Fibroblast of upper back skin (primary cell): Measurements from ENCODE around the gene SHD.
"Not testable (repeated sequence)": the region's sequence is repeated elsewhere in the genome, so short reads cannot be mapped to it uniquely, and the experiment has no call there.

Source experiments
- DNase-seq: peaks from one replicate; pipeline ENCODE4 v3.0.0-alpha.2; 2013

The SHD gene, protein sequence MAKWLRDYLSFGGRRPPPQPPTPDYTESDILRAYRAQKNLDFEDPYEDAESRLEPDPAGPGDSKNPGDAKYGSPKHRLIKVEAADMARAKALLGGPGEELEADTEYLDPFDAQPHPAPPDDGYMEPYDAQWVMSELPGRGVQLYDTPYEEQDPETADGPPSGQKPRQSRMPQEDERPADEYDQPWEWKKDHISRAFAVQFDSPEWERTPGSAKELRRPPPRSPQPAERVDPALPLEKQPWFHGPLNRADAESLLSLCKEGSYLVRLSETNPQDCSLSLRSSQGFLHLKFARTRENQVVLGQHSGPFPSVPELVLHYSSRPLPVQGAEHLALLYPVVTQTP

DNA sequence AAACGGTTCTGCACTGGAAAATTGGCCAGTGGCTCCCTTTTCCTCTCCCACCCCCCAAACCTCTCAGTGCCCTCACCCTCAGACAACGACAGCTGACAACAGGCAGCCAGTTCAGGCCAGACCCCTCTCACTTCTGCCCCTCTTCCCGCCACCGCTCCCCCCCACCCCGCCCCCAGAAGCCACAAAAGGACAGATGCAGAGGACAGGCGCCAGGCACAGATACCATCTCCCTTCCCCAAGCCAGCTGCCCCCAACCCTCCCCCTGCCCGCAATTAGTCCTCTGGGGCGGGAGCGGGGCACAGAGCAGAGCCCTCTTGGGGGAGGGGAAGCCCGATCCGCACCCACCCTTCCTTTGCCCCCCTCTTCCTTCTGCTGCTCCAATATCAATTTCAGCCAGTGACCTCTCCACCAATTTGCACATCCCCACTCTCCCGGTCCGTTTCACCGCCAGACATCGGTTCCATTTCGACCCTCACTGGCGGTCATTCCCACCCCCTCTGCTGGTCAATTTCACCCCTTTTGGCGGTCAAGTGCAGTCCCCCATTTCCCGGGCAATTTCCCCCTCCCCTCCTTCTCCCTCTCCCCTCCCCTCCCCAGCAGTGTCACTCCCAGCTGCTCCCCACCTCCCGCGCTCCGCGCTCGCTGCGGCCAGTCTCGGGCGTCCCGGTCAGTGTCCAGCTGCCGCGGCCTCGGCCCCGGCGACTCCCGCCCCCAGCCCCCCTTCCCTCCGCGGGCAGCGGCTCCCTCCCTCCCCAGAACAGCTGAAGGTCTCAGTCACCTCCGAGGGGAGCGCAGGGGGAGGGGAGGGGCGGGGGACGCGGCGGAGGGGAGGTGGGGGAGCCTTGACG is at the start of gene SHD:
Gene SHD (plus strand): TSS at position 848 of the 848 bp plus-strand sequence. CDS start 798 bp downstream, outside the sequence.
- DNase-seq, result no peak

DNA sequence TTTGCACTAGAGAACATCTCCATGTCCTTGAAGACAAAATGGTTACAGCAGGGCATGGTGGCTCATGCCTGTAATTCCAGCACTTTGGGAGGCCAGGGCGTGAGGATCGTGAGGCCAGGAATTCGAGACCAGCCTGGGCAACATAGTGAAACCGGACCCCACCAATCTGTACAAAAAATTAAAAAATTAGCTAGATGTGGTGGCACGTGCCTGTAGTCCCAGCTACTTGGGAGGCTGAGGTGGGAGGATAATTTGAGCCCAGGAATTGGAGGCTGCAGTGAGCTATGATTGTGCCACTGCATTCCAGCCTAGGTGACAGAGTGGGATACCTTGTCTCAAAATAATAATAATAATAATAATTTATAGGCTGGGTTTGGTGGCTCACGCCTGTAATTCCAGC is 48.8 kb upstream of the SHD start:
- DNase-seq, result not testable (repeated sequence)

DNA sequence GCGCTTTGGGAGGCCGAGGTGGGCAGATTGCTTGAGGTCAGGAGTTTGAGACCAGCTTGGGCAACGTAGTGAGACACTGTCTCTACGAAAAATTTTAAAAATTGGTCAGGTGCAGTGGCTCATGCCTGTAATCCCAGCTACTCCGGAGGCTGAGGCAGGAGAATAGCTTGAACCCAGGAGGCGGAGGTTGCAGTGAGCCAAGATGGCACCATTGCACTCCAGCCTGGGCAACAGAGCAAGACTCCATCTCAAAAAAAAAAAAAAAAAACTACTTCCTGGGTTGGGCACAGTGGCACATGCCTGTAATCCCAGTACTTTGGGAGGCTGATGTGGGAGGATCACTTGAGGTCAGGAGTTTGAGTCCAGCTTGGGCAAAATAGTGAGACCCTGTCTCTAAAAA is 47.5 kb upstream of the SHD start:
- not testable (repeated sequence) for DNase-seq

DNA sequence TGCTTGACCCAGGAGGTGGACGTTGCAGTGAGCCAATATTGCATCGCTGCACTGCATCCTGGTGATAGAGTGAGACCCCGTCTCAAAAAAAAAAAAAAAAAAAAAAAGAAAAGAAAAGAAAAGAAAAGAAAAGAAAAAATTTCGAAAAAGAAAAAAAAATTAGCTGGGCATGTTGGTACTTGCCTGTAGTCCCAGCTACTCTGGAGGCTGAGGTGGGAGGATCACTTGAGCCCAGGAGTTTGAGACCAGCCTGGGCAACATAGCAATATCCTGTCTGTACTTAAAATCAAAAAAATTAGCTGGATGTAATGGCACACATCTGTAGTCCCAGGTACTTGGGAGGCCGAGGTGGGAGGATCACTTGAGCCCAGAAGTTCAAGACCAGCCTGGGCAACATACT is 46.9 kb upstream of the SHD start:
- not testable (repeated sequence) for DNase-seq

DNA sequence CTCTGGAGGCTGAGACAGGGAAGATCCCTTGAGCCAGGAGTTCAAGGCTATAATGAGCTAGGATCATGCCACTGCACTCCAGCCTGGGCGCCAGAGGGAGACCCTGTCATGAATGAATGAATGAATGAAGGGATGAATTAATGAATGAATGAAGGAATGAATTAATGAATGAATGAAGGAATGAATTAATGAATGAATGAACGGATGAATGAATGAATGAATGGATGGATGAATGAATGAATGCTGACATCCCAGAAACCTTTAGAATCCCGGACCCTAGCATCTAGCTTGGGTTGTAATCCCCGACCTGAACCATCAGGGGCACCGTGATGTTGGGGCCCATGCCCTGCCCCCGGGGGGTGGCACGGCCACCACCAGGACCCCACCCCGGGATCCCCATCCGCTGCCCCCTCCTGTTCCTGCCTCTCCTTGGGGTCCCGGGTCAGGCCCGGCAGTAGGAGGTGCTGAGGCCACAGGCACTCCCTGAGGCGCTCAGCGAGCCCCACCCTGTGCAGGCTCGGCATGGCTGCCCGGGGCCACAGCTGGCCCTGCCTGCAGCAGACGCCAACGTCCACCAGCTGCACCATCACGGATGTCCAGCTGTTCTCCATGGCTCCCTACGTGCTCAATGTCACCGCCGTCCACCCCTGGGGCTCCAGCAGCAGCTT is 46.3 kb upstream of the SHD start:
- DNase-seq, result no peak

DNA sequence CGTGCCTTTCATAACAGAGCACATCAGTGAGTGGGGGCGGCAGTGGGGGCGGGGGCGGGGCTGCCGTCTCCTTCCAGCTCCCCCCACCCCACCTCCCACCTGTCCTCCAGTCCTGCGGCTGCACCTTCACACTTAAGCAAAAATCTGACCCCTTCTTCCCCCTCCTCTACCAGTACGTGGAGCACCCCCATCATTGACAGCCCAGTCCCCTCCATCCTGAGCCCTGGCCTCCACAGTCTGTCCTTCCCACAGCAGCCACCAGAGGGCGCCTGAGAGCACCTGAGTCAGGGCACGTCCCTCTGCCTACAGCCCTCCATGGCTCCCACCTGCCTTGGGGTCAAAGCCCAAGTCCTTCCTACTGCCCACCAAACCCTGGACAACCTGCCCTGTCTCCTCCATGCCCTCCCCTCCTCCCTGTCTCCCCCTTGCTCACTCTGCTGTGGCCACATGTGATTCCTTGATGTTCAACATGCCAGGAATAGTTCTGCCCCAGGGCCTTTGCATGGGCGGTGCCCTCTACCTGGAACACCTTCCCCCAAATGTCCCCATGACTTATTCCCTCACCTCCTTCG is 45.7 kb upstream of the SHD start:
- peak; percentile 16 for DNase-seq

DNA sequence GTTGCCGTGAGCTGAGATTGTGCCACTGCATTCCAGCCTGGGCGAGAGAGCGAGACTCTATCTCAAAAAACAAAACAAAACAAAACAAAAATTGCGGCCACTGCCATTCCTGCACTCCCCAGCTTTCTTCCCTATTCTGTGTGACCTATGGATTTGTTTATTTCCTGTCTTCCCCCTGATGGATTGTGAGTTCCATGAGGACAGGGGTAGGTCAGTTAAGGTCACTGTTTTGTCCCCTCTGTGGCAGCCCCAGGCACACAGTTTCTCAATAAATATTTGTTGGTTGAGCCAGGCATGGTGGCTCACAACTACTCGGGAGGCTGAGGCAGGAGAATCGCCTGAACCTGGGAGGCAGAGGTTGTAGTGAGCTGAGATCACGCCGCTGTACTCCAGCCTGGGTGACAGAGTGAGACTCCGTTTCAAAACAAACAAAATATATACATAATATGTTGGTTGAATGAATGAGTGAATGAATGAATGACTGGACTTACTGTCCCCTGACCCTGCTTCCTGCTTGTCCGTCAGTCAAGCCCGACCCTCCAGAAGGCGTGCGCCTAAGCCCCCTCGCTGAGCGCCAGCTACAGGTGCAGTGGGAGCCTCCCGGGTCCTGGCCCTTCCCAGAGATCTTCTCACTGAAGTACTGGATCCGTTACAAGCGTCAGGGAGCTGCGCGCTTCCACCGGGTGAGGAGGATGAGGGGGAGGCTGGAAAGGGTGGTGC is 44.8 kb upstream of the SHD start:
- no peak for DNase-seq

DNA sequence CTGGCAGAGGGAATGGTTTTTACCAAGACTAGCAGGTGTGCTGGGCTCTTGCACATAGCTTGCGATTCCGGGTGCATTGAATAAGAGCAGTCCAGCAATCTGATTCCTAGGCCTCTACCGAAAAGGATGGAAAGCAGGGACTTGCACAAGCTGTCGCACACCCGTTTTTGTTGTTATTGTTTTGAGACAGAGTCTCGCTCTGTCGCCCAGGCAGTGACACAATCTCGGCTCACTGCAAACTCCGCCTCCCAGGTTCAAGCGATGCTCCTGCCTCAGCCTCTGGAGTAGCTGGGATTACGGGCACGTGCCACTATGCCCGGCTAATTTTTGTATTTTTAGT is 44.2 kb upstream of the SHD start:
- DNase-seq, result no peak

DNA sequence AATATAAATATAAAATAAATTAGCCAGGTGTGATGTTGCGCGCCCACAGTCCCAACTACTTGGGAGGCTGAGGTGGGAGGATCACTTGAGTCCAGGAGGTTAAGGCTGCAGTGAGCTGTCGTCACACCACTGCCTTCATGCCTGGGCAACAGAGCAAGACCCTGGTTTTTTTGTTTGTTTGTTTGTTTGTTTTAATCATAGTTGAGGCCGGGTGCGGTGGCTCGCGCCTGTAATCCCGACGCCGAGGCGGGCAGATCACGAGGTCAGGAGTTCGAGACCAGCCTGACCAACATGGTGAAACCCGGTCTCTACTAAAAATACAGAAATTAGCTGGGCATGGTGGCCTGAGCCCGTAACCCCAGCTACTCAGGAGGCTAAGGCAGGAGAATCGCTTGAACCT is 41.6 kb upstream of the SHD start:
- not testable (repeated sequence) for DNase-seq

DNA sequence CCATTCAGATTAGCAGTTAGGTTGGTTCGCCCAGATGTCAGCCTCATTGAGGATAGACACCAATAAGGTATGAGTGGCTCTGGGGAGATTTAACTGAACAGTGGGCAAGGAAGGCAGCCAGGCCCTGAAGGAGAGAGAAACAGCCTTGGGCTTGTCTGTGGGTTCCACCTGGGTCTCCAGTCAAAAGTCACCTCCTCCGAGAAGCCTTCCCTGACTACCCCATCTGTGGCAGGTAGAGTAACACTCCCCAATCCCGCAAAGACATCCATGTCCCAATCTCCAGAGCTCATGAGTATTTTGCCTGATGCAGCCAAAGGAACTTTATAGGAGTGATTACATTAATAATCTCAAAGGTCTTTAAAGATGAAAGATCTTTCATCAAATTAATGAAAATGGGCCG is 40.2 kb upstream of the SHD start:
- DNase-seq, result no peak

DNA sequence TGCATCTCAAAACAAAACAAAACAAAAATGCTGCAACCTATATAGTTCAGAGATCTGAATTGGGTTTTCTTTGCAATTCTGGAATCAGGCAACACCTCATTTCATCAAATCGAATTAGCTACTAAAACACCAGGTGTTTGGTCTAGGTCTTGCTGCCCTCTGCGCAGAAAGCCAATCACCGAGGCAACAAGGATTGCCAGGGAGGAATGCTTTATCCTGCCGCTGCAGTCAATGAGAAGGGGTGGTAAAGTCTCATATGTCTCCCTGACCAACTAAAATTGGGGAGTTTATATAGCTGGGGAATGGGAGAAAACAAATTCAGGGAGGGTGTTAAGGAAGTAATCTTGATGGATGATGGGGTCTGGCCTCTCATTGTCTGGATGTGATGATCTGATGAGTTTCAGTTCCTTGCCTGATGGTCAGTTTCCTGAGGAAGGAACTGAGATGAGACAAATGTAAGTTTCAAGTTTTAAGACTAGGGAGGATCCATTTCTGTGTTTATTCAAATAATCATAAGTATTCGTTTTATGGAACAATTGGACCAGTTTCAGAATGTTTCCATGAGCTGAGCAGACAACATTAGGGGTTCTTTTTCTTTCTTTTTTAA is 37.1 kb upstream of the SHD start:
- no peak for DNase-seq

DNA sequence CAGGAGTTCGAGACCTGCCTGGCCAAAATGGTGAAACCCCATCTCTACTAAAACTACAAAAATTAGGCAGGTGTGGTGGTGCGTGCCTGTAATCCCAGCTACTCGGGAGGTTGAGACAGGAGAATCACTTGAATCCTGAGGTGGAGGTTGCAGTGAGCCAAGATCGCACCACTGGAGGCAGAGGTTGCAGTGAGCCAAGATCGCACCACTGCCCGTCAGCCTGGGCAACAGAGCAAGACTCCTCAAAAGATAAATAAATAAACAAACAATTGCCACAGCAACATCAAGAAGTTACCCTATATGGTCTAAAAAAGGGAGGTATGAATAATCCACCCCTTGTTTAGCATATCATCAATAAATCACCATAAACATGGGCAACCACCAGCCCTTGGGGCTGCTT is 33.1 kb upstream of the SHD start:
- DNase-seq, result not testable (repeated sequence)

DNA sequence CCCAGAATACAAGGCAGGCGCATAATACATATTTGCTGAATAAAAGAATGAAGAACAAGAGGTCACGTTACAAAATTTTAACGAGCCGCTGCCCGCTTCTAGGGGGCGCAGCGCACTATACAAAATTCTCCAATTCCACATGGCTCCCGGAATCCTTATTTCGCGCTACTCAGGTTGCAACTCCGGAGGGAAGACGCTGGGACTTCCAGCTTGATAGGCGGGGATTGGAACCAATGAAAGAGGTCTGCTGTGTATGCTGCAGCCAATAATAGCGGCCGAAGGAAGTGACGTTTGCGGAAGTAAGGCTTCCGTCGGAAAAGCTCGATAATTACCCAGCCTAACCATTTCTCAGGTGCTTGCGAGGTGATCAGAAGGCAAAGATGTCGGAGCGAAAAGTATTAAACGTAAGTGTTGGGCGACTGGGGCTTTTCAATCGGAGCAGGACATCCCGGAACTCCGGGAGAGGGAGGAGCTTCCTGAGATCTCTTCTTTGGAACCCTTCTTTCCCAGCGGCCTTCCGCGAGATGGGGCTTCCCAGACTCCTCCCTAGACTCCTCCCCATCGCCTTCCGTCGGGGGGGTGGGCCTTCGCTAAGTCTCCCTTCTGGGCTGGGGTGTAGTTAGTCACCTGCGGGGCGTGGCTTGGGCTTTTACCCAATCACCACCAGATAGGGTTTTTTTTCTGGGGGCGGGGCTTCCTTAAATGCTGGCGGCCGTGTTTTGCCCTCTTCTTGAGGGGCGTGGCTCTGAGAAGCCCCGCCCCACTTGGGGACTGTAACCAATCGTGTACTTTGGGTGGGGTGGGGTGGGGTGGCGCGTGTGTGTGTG is 32.1 kb upstream of the SHD start, which contains the start of gene YJU2:
Gene YJU2 (plus strand): TSS at position 314 of the 827 bp plus-strand sequence. CDS start 67 bp downstream, at position 381.
- DNase-seq, result peak; percentile 99

DNA sequence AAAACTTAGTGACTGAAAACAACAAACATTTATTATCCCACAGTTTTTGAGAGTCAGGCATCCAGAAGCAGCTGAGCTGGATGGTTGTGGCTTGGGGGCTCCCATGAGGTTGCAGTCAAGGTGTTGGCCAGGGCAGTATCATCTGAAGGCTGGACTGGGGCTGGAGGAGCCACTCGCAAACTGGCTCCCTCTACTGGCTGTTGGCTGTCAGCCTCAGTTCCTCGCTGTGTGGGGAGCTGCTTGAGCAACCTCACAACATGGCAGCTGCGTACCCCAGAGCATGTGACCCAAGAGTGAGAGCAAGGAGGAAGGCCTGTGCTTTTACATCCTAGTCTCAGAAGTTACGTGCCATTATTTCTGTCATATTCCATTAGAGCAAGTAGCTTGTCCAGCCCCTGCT is 22.5 kb upstream of the SHD start:
- no peak for DNase-seq

DNA sequence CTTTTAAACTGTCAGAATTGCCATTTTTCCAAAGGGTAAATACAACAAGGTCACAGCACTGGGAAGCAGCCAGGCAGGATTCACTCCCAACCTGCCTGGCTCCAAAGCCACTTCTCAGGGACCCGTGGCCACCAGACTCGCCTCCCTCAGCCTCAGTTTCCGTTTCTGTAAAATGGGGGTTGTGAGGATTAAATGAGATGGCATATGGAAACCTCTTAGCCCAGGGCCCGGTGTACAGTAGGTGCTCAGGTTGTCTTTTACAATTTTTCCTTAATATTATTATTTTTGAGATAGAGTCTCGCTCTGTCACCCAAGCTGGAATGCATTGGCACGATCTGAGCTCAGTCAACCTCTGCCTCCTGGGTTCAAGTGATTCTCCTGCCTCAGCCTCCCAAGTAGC is 22.0 kb upstream of the SHD start:
- DNase-seq, result no peak

DNA sequence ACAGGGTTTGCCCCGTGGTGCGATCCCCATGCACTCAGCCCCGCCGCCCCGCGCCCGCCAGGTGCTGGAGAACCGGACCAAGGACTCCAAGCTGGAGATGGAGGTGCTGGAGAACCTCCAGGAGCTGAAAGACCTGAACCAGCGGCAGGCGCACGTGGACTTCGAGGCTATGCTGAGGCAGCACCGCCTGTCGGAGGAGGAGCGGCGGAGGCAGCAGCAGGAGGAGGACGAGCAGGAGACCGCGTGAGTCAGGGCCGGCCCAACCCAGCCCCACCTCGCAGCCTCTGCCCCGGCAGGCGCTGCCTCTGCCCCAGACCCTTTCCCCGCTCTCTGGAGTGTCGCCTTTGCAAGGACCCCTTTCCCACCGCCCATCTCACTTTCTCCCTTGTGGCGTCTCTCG is 20.9 kb upstream of the SHD start:
- DNase-seq, result no peak

DNA sequence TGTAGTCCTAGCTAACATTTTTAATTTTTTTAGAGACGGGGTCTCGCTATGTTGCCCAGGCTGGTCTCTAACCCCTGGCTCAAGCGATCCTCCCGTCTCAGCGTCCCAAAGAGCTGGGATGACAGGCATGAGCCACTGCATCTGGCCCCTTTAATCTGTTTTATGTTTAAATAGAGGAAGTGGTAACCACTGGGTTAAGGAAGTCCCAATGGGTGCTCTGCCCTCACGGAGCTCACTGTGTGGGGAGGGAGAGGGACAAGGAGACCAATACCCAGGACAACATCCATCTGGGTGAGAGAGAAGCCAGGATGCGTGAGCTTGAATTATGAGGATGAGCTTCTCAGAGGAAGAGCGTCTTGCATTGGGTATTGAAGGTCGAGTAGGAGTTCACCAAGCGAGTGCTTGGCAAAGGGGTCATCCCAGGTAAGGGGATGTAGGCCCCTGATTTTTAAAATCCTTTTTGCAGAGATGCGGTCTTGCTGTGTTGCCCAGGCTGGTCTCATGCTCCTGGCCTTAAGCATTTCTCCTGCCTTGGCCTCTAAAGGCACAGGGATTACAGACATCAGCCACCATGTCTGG is 18.4 kb upstream of the SHD start:
- DNase-seq, result no peak

DNA sequence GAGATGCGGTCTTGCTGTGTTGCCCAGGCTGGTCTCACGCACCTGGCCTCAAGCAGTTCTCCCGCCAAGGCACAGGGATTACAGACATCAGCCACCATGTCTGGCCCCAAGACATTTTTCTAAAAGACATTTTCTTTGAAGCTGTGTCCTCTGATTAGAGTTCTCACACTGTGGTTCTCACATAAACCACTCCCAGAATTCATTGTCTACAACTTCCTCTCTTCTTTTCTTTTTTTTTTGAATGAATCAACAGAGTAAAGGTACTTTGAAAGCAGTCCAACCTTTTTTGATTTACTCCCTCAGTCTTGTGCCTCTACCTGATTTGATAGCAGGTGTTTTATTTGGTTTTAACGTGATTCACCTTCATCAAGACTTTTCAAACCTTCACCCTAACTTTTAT is 14.3 kb upstream of the SHD start:
- no peak for DNase-seq

DNA sequence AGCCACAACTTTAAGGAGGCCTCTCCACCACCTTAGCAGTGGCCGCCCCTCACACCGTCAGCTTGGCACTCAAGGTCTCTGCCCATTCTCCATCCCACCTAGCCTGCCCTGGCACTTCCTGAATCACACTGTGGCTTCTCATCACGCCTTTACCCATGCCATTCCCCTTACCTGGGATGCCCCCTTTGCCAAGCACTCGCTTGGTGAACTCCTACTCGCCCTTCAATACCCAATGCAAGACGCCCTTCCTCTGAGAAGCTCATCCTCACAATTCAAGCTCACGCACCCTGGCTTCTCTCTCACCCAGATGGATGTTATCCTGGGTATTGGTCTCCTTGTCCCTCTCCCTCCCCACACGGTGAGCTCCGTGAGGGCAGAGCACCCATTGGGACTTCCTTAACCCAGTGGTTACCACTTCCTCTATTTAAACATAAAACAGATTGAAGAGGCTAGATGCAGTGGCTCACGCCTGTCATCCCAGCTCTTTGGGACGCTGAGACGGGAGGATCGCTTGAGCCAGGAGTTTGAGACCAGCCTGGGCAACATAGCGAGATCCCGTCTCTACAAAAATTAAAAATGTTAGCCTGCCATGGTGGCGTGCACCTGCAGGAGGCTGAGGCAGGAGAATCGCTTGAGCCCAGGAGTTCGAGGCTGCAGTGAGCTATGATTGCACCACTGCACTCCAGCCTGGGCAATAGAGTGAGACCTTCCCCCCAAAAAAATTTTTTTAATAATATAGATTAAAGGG is 12.6 kb upstream of the SHD start:
- no peak for DNase-seq
